HG03066 (cell line): ENCODE data around the gene DNAJC10.
"Not testable (repeated sequence)": the region's sequence is repeated elsewhere in the genome, so short reads cannot be mapped to it uniquely, and the experiment has no call there.

Experiments used
- ATAC-seq: cut with Tn5 transposase; IDR thresholded peaks from one replicate; pipeline ENCODE4 v1.9.1; 2021; ENCODE audit warnings: low read depth; ENCODE audit not compliant: unreplicated experiment

Gene DNAJC10

GRCh38 chr2:182718459-182718858 is 2.4 kb downstream of the DNAJC10 start:
- no peak for ATAC-seq

GRCh38 chr2:182719116-182719515 is 3.1 kb downstream of the DNAJC10 start:
- not testable (repeated sequence) for ATAC-seq

- no peak for ATAC-seq
Observed at GRCh38 chr2:182724656-182725055, 8.6 kb downstream of the DNAJC10 start.

GRCh38 chr2:182726473-182726872 is 10.4 kb downstream of the DNAJC10 start:
- ATAC-seq, result no peak

DNA sequence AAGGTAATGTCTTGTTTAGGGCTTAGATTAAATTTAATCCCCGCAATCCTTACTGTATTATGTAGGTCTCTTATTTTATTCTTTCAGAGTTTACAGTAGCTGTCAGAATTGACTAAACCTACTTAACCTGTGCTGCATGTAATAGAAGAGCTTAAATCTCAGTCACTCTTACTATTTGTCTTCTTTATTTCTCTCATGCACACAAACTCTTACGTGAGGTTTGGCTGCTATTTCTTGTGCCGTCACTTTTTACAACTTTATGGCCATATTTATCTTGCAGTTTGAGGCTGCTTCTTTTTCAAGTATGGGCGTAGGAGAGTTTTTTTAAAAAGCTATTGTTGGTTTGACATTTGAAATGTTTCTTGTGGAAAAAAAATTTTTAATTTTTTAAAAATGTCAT is 12.0 kb downstream of the DNAJC10 start:
- no peak for ATAC-seq

GRCh38 chr2:182729710-182730339 is 13.8 kb downstream of the DNAJC10 start:
- no peak for ATAC-seq

DNA sequence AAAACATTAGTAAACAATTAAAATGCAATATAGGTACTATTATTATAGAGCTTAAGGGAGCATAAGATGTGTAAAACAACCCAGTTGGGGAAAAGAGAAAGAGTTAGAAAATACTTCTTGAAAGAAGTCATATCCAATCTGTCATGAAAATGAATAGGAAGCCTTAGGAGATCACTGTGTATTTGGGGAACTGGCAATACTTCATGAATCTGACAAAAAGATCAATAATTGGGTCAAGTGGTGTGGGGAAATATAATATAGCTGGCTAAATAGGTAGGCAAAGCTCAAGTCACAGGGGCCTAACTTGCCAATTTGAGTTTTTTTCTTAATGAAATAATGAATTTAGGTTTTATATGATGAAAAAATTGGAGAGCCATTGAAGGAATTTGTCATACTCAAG is 14.4 kb downstream of the DNAJC10 start:
- no peak for ATAC-seq

DNA sequence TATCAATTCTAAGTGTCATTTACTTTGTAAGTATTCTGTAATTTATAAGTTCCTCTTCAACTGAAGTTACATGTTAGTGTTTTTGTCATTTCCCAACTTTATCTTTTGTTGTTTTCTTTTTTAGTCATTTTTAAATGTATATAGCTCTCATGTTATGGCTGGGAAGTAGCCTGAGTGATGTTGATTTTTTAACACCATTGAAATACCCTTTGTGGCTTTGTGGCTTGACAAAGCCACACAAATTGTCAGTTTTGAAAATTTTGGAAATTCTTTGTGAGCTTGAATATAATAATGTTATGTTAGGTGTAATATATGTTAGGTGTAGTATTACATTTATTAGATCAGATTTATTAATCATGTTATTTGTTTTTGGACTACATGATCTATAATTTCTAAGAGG is 16.7 kb downstream of the DNAJC10 start:
- no peak for ATAC-seq

GRCh38 chr2:182733572-182733971 is 17.5 kb downstream of the DNAJC10 start:
- no peak for ATAC-seq

DNA sequence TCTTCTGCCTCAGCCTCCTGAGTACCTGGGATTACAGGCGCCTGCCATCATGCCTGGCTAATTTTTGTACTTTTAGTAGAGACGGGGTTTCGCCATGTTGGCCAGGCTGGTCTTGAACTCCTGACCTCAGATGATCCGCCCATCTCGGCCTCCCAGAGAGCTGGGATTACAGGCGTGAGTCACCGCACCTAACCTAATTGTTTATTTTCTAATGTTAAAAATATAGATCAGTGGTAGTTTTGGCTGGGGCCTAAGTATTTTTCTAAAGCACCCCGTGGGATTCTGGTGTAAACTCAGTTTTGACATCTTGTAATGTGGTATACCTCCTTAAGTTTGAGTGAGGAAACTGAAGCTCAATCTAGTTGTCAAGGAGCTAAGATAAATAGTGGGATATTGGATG is 20.8 kb downstream of the DNAJC10 start:
- ATAC-seq, result not testable (repeated sequence)

- no peak for ATAC-seq
Observed at GRCh38 chr2:182740701-182741100, 24.6 kb downstream of the DNAJC10 start.

DNA sequence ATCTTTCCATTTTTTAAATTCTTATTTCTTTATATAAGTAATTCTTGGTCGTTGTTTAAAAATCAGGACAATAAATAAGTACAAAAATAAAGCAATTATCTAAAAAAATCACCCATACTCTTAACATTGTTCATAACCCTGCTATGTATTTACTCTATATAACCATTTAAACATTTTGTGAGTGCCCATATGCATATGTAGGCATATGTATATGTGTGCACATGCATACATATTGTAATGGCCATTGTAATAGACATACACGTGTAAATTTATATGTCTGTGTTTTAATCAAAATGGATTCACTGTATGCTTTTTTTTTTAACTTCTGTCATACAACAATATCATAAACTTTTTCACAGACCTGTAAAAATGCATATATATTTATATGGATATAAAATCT is 25.6 kb downstream of the DNAJC10 start:
- no peak for ATAC-seq

DNA sequence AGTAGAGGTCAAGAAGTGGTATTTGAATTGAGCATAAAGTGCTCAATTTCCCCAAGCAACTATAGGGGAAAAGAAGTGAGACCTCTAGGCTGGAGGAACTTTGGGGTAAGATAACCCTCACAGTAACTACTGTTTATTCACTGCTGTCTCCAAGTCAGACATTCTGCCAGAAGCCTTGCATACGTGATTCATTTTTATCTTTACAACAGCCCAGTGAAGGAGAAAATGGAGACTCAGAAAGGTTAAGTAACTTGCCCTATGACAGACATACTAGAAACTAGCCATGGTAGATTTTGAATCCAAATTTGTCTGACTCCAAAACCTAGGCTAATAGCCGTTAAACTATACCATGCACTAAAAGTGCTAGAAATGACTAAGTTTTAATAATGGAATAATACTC is 28.4 kb downstream of the DNAJC10 start:
- ATAC-seq, result no peak

DNA sequence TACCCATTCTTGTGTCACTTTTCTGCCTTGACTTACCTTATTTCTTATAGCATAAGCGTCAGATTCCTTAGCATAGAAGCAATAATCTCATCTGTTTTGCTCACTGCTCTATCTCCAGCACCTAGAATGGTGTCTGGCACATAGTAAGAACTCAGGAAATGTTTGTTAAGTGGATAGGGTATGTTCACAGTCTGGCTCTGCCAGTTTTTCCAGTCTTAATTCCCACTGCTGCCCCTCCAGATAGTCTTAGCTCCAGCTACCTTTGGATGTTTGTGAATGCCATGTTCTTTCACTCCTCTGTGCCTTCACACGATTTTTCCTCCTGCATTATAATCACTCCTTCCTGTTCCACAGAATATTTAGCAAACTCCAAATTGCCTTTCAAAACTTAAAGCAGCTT is 29.0 kb downstream of the DNAJC10 start:
- no peak for ATAC-seq

GRCh38 chr2:182745894-182746293 is 29.8 kb downstream of the DNAJC10 start:
- ATAC-seq, result not testable (repeated sequence)

DNA sequence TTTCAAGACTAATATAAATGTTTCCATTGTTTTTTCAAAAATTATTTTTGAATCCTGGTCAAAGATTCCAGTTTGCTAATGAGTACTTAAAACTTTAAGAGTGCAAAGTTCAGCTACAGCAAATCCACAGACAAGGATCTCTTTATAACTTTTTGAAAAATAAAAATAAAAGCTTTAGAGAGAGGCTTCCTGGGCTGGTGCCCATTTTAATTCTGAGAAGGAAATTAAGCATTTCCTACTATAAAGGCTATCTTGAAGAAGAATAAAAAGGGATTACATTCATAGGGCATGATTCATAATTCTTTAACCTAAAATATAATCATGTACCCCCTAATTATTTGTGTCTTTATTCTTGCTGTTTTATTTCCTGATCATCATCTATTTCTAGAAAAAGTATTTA is 38.2 kb downstream of the DNAJC10 start:
- ATAC-seq, result no peak

DNA sequence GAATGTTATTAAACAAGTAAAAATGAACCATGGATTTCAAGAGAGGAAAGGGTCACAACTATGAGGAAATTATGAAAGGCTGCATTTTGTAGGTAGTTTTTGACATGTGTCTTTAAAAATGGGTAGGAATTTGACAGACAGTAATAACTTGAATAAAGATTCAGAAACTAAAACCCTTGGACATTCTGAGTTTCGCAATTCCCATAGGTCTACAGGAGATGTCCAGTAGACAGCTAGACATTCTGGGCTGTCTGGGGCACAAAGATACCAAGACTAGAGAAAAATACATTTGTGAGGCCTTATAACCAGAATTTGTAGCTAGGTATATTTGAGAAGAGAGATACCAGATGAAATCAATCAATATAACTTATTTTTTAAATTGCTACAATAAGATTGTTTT is 42.3 kb downstream of the DNAJC10 start:
- no peak for ATAC-seq

DNA sequence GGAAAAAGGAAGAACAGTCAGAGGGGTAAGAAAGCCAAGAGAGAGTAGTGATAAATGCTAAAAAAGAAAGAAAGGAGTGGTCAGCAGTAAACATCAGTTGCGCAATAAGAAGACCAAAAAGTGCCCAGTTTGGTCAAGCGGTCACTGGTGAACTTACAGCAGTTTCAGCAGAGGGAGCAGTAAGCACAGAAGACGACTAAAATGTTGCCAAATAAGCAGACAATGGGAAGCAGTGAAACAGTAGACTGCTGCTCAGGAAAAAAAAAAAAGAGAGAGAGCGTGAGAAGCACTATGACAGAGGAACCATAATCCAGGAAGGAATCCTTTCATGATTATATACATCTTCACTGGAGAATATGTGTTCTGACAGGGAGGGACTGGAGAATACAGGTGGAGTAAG is 45.8 kb downstream of the DNAJC10 start:
- no peak for ATAC-seq

DNA sequence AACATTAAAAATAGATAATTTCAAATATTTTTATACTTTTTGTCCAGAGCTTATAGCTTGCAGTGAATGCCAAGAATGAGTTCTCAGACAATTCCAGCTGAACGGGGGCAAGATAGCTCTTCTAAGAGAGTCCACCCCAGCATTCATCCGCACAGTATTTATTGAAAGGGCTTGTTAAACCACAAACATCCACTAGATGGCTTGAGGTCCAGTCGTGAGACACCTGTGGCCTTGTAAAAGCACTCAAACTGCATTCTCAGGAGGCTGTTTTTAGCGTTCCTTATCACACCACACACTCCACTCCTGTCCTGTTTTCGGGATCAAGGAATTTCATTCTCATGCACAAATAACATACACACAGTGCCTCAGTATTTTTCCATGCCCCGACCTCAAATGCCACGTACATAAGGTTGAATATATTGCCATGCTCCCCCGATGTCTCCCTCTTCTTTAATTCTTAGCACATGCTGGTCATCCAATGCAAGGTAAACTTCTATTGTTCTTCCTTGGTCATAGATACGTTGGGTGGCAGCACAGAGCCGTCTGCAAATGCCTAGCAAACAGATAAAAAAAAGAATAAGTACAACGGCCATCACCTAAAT is 47.4 kb downstream of the DNAJC10 start:
- no peak for ATAC-seq

DNA sequence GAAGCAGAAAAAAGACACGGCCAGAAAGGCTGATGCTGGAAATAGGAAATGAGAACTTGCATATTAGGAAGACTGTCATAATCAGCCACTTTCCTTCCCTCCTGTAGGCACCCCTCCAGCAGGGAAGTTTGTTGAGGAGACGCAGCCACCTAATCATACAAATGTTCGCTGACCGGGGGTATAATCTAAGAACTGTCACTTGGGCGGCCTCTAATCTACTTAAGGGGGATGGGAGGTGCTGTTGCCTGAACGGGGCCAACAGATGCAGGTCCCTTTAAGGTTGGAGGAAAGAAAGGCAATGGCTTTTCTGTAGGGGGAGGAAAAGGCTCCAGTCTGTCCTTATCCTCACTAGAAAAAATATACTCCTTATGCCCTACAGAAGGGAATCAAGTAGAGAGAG is 50.6 kb downstream of the DNAJC10 start:
- ATAC-seq, result no peak

DNA sequence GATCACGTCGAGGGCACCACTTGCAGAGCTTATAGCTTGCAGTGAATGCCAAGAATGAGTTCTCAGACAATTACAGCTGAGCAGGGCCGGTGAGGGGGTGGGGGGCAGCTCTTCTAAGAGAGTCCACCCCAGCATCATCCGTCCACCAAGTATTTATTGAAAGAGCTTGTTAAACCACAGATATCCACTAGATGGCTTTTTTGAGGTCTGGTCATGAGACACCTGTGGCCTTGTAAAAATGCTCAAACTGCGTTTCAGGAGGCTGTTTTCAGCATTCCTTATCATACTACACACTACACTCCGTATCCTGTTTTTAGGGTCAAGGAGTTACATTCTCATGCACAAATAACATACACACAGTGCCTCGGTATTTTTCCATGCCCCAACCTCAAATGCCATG is 51.5 kb downstream of the DNAJC10 start:
- ATAC-seq, result peak; percentile 57

GRCh38 chr2:182768950-182769349 is 52.9 kb downstream of the DNAJC10 start:
- not testable (repeated sequence) for ATAC-seq

GRCh38 chr2:182779323-182779722 is 63.3 kb downstream of the DNAJC10 start:
- no peak for ATAC-seq
